RKO (cell line): ENCODE data around the gene CYP8B1.

Experiments used
- DNase-seq: peaks from one replicate; pipeline ENCODE4 v3.0.0-alpha.2; 2016; ENCODE audit warnings: low spot score

CYP8B1 gene

DNA sequence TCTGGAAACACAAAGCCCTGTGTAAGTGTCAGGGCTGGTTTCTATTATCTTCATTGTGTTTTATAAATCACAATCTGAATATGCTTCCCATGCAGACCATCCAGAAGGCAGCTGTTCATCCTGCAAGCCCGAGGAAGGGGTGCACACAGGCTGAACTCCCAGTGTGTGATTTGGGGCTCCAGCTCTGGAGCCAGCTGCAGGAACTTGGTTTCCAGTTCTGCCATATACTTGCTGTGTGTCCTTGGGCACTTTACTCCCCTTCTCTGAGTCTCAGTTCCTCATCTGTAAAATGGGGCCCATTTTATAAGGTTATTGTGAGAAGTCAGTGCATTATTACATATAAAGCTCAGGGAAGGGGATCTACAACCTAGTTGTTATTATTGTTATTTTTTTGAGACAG, 22.6 kb downstream of the CYP8B1 start:
- DNase-seq = no peak

GRCh38 chr3:42852441-42852840, 23.2 kb downstream of the CYP8B1 start:
- DNase-seq = no peak

DNA sequence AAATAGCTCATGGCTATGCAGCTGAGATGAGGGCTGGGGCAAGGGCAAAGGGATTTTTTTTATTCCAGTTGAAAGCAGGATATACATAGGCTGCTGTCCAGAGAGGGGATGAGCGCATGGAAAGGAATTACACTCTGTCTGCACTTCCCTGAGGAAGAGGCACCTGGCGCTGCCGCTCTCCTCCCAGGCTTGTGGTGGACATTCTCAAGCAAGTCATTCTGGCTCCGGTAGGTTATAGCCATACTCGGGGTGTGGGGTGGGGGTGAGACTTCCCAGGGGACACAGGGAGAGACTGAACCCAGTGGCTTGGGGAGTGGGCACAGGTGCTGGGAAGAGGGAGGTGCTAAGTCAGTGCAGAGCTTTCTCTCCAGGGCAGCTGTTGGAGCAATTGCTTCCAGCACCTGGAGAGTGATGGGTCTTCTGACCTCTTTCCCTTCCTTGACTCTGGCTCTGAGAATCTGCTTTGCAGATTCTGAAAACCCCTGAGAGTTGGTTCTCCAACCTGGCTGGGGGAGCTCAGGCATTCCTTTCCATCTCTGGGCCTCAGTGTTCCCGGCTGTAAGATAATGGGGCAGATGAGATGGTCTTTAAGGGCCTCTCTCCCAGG, 24.3 kb downstream of the CYP8B1 start:
- no peak for DNase-seq

DNA sequence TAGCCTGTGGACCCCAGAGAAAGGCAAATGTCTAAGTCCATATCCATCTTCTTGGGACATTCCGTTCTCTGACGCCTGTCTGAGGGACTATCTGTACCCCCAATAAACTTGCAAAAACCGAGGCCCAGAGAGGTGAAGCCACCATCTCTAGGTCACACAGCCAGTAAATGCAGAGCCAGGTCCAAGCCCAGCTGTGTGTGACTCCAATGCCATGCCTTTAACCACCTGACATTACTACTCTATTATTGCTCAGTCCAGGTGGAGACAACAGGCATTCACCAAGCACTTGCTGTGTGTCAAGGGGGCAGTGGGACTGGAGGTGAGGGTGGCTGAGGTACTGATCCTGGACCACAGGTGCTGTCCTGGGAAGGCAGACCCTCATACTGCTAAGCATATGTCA, 25.4 kb downstream of the CYP8B1 start:
- DNase-seq = no peak

DNA sequence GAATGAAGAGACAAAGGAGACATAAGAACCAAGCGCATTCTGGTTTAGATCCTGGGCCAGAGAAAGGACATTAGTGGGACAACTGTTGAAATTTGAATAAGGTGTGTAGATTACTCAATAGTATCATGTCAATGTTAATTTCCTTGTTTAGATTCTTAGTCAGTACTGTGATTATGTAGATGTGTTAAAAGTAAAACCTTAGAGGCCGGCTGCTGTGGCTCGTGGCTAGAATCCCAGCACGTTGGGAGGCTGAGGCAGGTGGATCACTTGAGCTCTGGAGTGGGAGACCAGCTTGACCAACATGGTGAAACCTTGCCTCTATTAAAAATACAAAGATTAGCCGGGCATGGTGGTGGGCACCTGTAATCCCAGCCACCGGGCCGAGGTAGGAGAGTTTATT, 26.7 kb downstream of the CYP8B1 start:
- no peak for DNase-seq

GRCh38 chr3:42847731-42848130, 27.9 kb downstream of the CYP8B1 start:
- no peak for DNase-seq

GRCh38 chr3:42846685-42847522, 28.8 kb downstream of the CYP8B1 start:
- no peak for DNase-seq

DNA sequence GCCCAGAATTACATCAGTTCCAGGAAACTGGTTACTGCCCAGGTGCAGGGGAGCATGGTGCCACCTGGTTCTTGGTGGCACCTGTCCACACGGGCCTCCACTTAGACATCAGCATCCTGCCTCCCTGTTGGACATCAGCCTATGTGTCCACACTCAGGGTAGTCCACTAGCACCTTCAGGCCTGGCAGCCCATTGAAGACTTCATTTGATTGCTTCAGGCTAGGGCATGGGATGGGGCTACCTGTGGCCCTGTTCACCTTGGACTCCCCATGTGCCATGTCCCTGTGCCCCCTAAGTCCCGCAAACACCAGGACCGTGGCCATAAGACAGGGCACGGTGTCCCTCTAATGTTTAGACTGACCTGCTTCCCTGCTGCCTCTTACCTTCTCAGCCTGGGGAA, 30.9 kb downstream of the CYP8B1 start:
- DNase-seq = no peak

DNA sequence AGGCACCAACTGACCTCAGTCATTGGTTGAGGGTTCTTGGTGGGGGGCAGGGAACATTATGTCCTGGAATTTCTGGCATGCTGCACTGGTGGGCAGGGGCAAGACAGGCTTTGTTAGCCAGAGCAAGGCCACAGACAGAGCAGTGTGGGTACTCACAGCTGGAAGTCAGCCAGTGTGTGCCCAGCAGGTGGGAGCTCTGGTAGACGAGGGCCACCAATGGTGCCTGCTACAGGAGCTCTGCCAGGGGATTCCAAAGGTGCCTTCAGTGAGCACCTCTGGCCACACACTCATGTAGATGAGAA, 31.3 kb downstream of the CYP8B1 start:
- DNase-seq = no peak

DNA sequence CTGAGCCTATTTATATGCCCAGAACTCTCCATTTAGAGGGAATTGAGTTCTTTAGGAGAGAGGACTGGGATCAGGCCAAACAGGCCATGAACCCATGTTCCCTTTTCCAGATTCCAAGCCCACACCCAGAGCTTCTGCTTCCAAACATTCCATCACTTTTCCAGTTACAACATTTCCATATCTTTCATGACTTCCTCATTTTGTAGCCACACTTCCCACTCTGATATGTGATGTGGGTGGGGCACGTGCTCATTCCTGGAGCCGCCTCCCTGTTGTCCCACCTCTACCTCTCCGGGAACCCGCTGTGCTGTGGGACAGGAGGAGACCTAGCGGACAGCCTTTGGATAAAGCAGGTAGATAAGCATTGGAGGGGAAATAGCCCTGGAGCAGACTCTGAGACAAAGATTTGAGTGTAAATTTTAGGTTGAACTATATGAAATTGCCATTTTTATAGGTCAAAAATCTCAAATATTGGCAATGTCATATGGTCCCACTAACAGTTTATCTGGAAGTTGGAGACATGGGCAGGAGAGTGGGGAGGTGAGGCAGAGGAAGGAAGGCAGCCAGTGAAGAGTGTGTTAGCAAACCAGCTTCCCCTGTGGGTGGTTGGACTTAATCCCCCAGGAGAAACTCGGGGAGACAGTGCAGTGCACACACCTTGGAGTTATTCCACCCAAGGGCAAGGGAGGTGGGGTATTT, 31.8 kb downstream of the CYP8B1 start:
- no peak for DNase-seq

- no peak for DNase-seq
Observed at GRCh38 chr3:42841332-42841731, 34.3 kb downstream of the CYP8B1 start.

- peak; percentile 80 for DNase-seq
Observed at GRCh38 chr3:42839616-42840015, 36.1 kb downstream of the CYP8B1 start.

- no peak for DNase-seq
Observed at GRCh38 chr3:42838571-42838970, 37.1 kb downstream of the CYP8B1 start.

GRCh38 chr3:42836150-42837123, 39.2 kb downstream of the CYP8B1 start:
- no peak for DNase-seq

DNA sequence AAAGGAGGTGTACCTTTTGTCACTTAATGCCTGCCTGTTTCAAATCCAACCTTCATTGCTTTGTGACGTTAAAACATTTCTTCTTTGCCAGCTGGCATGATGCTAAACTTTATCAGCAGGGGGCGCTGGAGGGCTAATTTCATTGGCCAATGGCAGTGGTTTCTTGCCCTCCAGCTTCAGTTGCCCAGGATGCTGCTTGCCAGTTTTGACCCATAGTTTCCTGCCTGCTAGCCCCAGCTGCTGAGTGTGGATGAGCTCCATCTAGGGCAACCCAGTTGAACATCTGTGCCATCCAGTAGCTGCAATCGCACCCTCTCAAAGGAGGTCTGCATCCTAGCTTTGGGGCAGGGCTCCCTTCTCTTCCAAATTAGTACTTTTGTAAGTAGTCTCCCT, 44.4 kb downstream of the CYP8B1 start:
- peak; percentile 56 for DNase-seq

- DNase-seq = peak; percentile 47
Observed at GRCh38 chr3:42830437-42831320, 45.0 kb downstream of the CYP8B1 start.

DNA sequence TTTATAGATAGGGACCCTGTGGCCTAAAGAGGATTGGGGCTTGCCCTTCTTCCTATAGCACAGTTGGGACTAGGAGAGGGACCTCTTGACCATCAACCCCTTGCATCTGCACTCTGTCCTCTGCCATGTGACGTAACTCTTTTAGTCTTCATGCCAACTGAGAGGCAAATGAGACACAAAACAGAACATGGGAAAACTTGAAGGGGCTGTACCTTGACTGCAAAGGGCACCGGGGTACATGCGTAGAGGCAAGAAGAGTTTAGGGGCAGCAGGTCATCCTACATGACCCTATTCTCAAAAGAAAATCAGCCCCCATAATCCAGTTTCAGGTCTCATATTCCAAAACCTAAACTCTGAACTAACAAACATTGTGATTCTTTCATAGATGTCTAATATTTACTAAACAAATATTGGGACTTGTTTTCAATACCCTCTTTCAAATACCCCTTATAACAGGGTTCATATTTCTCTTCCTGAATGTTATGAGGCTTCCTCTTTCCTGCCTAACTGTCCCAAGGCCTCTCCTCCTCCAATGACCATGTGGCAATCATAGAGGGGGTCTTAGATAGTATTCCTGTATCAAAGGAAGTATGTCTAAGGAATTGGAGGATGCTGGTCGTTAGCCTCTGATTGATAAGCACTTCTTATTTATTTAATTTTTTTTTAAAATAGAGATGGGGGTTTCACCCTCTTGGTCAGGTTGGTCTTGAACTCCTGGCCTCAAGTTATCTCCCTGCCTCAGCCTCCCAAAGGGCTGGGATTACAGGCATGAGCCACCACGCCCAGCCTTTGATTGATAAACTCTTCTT, 45.8 kb downstream of the CYP8B1 start:
- DNase-seq = no peak

GRCh38 chr3:42829083-42829627, 46.5 kb downstream of the CYP8B1 start:
- DNase-seq = no peak

GRCh38 chr3:42827654-42828053, 48.0 kb downstream of the CYP8B1 start:
- no peak for DNase-seq

GRCh38 chr3:42827023-42827422, 48.7 kb downstream of the CYP8B1 start:
- DNase-seq = no peak
